HEK293 (cell line): Measurements from ENCODE around the gene LEMD1.
"Not testable (repeated sequence)": the region's sequence is repeated elsewhere in the genome, so short reads cannot be mapped to it uniquely, and the experiment has no call there.

Experiments
- CTCF ChIA-PET: fragments of 350-600 bp; formaldehyde crosslinking; extraction: SDS; loops from one replicate; lab custom pipeline; 2021; ENCODE audit warnings: antibody characterized with exemption; lab: Yijun Ruan, JAX
- POLR2A ChIA-PET: fragments of 300-600 bp; formaldehyde crosslinking; extraction: SDS; loops from one replicate; lab custom pipeline; 2020; ENCODE audit warnings: antibody characterized with exemption, inconsistent platforms; lab: Yijun Ruan, JAX
- H3K27ac ChIP-seq: fragments of 200-500 bp; sonication (Bioruptor generic); 2 replicates; pipeline ENCODE4 v1.5.1; 2014; ENCODE audit warnings: low read depth, low read length, control low read depth, inconsistent platforms; ENCODE audit errors: extremely low read depth
- H3K36me3 ChIP-seq, 2 experiments: fragments of 200-500 bp in 1 of 2; sonication (Bioruptor generic) in 1 of 2; 1 replicate in 1 of 2; 2 replicates in 1 of 2; pipeline ENCODE4 v1.5.1; 2014 to 2017; ENCODE audit warnings: inconsistent platforms in 2 of 2, low read length in 2 of 2; ENCODE audit not compliant: control insufficient read depth in 2 of 2, insufficient read depth in 1 of 2
- H3K4me1 ChIP-seq: fragments of 200-500 bp; sonication (Bioruptor generic); 2 replicates; pipeline ENCODE4 v1.5.1; 2014; ENCODE audit warnings: mild to moderate bottlenecking, low read length, inconsistent platforms; ENCODE audit not compliant: control insufficient read depth, insufficient read depth
- H3K4me3 ChIP-seq: 2 replicates; pipeline ENCODE4 v1.5.1; 2011; ENCODE audit warnings: low read depth, mild to moderate bottlenecking, control low read depth, low read length, moderate library complexity
- H3K9me3 ChIP-seq: fragments of 200-500 bp; sonication (Bioruptor generic); 2 replicates; pipeline ENCODE4 v1.5.1; 2014; ENCODE audit warnings: low read depth, low read length, inconsistent platforms; ENCODE audit not compliant: control insufficient read depth, insufficient read depth
- FEZF1 ChIP-seq: fragments of 450-650 bp; formaldehyde crosslinking; IDR thresholded peaks from 2 replicates; pipeline ENCODE4 v1.5.1; 2016; ENCODE audit warnings: missing biosample characterization, missing genetic modification characterization
- RBAK ChIP-seq: fragments of 450-650 bp; formaldehyde crosslinking; IDR thresholded peaks from 2 replicates; pipeline ENCODE4 v1.5.1; 2016; ENCODE audit warnings: missing biosample characterization, missing genetic modification characterization
- SCRT1 ChIP-seq: fragments of 450-650 bp; formaldehyde crosslinking; IDR thresholded peaks from 2 replicates; pipeline ENCODE4 v1.5.1; 2016; ENCODE audit warnings: missing biosample characterization, missing genetic modification characterization, borderline replicate concordance
- SCRT2 ChIP-seq: fragments of 450-650 bp; formaldehyde crosslinking; IDR thresholded peaks from 2 replicates; pipeline ENCODE4 v1.5.1; 2016; ENCODE audit warnings: missing biosample characterization, missing genetic modification characterization
- SP7 ChIP-seq: fragments of 450-650 bp; formaldehyde crosslinking; IDR thresholded peaks from 2 replicates; pipeline ENCODE4 v1.5.1; 2016; ENCODE audit warnings: missing biosample characterization, missing genetic modification characterization
- TCF7L2 ChIP-seq: IDR thresholded peaks from 2 replicates; pipeline ENCODE4 v1.6.1; 2011; ENCODE audit warnings: low read depth, mild to moderate bottlenecking, inconsistent platforms, low read length, moderate library complexity, borderline replicate concordance
- YY2 ChIP-seq: fragments of 450-650 bp; formaldehyde crosslinking; IDR thresholded peaks from 2 replicates; pipeline ENCODE4 v1.5.1; 2016; ENCODE audit warnings: missing biosample characterization, missing genetic modification characterization
- ZFHX2 ChIP-seq: fragments of 450-650 bp; formaldehyde crosslinking; conservative IDR thresholded peaks from 2 replicates; pipeline ENCODE4 v1.5.1; 2016; ENCODE audit warnings: missing biosample characterization, missing genetic modification characterization
- ZNF121 ChIP-seq: fragments of 450-650 bp; formaldehyde crosslinking; IDR thresholded peaks from 2 replicates; pipeline ENCODE4 v1.5.1; 2016; ENCODE audit warnings: missing biosample characterization, missing genetic modification characterization
- ZNF146 ChIP-seq: fragments of 450-650 bp; formaldehyde crosslinking; IDR thresholded peaks from 2 replicates; pipeline ENCODE4 v1.5.1; 2016; ENCODE audit warnings: missing biosample characterization, missing genetic modification characterization
- ZNF350 ChIP-seq: fragments of 450-650 bp; formaldehyde crosslinking; IDR thresholded peaks from 2 replicates; pipeline ENCODE4 v1.5.0; 2017; ENCODE audit warnings: missing biosample characterization, mild to moderate bottlenecking, missing genetic modification characterization
- ZNF426 ChIP-seq: fragments of 450-650 bp; formaldehyde crosslinking; IDR thresholded peaks from 2 replicates; pipeline ENCODE4 v1.5.1; 2017; ENCODE audit warnings: missing biosample characterization, missing genetic modification characterization, mild to moderate bottlenecking, inconsistent platforms, moderate library complexity
- ZNF555 ChIP-seq: fragments of 450-650 bp; formaldehyde crosslinking; conservative IDR thresholded peaks from 2 replicates; pipeline ENCODE4 v1.5.1; 2017; ENCODE audit warnings: missing biosample characterization, mild to moderate bottlenecking, missing genetic modification characterization, inconsistent platforms
- ZNF585B ChIP-seq: fragments of 450-650 bp; formaldehyde crosslinking; IDR thresholded peaks from 2 replicates; pipeline ENCODE4 v1.5.1; 2016; ENCODE audit warnings: missing biosample characterization, missing genetic modification characterization
- ZNF677 ChIP-seq: fragments of 450-650 bp; IDR thresholded peaks from 2 replicates; pipeline ENCODE4 v1.5.0; 2018; ENCODE audit warnings: missing biosample characterization, mild to moderate bottlenecking, missing genetic modification characterization, moderate library complexity
- ZSCAN23 ChIP-seq: fragments of 450-650 bp; formaldehyde crosslinking; IDR thresholded peaks from 2 replicates; pipeline ENCODE4 v1.5.1; 2016; ENCODE audit warnings: missing biosample characterization, missing genetic modification characterization
- ZSCAN30 ChIP-seq: fragments of 450-650 bp; IDR thresholded peaks from 2 replicates; pipeline ENCODE4 v1.5.1; 2018; ENCODE audit warnings: missing biosample characterization, mild to moderate bottlenecking, missing genetic modification characterization, moderate library complexity
- TF ChIP-seq, protein P1 (sequence below): fragments of 450-650 bp; formaldehyde crosslinking; IDR thresholded peaks from 2 replicates; pipeline ENCODE4 v1.5.1; 2016; ENCODE audit warnings: missing biosample characterization, missing genetic modification characterization
- TF ChIP-seq, protein P2 (sequence below): fragments of 450-650 bp; formaldehyde crosslinking; IDR thresholded peaks from 2 replicates; pipeline ENCODE4 v1.5.1; 2017; ENCODE audit warnings: missing biosample characterization, missing genetic modification characterization
- TF ChIP-seq, protein P3 (sequence below): fragments of 450-650 bp; formaldehyde crosslinking; IDR thresholded peaks from 2 replicates; pipeline ENCODE4 v1.5.1; 2017; ENCODE audit warnings: missing biosample characterization, missing genetic modification characterization
- TF ChIP-seq, protein P4 (sequence below): fragments of 450-650 bp; IDR thresholded peaks from 2 replicates; pipeline ENCODE4 v1.5.1; 2018; ENCODE audit warnings: missing biosample characterization, missing genetic modification characterization

The LEMD1 gene

DNA sequence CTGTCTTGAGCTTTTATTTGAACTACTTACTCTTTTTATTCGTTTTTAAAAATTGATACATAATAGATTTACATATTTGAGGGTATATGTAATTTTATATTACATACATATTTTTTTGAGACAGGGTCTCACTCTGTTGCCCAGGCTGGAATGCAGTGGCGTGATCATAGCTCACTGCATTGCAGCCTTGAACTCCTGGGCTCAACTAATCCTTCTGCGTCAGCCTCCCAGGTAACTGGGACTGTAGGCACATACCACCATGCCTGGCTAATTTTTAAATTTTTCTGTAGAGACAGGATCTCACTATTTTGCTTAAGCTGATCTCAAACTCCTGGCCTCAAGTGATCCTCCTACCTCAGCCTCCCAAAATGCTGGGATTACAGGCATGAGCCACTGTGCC lies 38.9 kb downstream of the LEMD1 start:
- H3K4me3 ChIP-seq, H3K27ac ChIP-seq, H3K9me3 ChIP-seq, H3K4me1 ChIP-seq, H3K36me3 ChIP-seq, POLR2A ChIA-PET: not testable (repeated sequence)
- 0 out of 2 replicates have a peak, but pooled peaks have one; percentile 31 for TF ChIP-seq ZNF121 (tag by site-specific recombination)
- CTCF ChIA-PET, result interaction anchor here (1.2 to 2.9 kb wide), 6 partner anchors 14 to 141 kb away, joined by 3 to 11 read pairs (median 8); no protein-coding TSS in a partner anchor

DNA sequence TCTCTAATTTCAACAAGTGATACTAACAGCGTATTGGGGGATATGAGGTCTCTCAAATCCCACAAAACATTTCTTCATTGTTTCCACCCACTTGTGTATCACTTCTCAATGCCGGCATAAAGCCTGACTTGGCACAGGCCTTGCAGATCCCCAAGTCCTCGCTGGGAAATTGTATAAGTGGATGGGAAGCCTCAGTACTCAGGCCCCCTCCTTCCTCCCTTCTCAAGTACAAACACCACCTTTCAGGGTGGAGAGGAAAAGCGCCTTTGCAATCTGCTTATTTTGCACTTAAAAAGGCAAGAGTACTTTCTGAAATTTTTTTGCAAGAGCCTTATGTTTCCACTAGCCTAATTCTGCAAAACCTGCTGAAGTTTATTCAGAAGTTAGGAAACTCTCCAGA lies 39.3 kb downstream of the LEMD1 start:
- no peaks in the 10 kb centered on the region for H3K4me1 ChIP-seq
- H3K9me3 ChIP-seq, result no peaks in the 10 kb centered on the region
- TF ChIP-seq ZNF555 (tag by site-specific recombination), result no peak
- ChIA-PET CTCF (interaction anchor here (0.6 to 2.9 kb wide), 9 partner anchors 14 to 142 kb away, joined by 3 to 11 read pairs (median 6); no protein-coding TSS in a partner anchor), POLR2A (no interaction called here)
- no peak overlapping the region for H3K4me3 ChIP-seq
- no peaks in the 10 kb centered on the region for H3K36me3 ChIP-seq
- no peak overlapping the region for H3K27ac ChIP-seq

DNA sequence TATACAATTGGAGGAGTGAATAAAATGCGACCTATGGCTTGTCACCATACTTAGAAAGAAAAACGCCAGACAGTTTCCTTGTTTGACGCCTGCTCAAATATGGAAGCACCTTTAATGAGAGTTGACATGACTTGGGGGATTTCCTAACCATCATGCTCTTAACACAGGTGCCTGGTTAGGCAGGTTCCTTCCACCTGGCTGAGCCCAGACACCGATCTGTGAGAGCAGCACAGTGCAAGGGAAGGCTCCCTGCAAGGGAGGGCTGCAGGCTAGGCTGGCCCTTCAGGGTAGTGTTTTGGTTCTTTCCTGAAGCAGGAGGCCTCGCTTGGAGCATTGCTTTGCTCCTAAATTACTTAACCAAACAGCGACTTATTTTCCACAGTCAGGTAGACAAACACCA lies 40.6 kb downstream of the LEMD1 start:
- H3K27ac ChIP-seq, result no peak overlapping the region
- H3K9me3 ChIP-seq, result no peaks in the 10 kb centered on the region
- H3K4me1 ChIP-seq, result peaks cover 4% of the 10 kb centered on the region
- TF ChIP-seq ZFHX2 (tag by site-specific recombination) (no peak), ZSCAN30 (no peak), ZNF350 (tag by site-specific recombination) (no peak), RBAK (tag by site-specific recombination) (no peak), FEZF1 (no peak)
- TF ChIP-seq, protein P1, sequence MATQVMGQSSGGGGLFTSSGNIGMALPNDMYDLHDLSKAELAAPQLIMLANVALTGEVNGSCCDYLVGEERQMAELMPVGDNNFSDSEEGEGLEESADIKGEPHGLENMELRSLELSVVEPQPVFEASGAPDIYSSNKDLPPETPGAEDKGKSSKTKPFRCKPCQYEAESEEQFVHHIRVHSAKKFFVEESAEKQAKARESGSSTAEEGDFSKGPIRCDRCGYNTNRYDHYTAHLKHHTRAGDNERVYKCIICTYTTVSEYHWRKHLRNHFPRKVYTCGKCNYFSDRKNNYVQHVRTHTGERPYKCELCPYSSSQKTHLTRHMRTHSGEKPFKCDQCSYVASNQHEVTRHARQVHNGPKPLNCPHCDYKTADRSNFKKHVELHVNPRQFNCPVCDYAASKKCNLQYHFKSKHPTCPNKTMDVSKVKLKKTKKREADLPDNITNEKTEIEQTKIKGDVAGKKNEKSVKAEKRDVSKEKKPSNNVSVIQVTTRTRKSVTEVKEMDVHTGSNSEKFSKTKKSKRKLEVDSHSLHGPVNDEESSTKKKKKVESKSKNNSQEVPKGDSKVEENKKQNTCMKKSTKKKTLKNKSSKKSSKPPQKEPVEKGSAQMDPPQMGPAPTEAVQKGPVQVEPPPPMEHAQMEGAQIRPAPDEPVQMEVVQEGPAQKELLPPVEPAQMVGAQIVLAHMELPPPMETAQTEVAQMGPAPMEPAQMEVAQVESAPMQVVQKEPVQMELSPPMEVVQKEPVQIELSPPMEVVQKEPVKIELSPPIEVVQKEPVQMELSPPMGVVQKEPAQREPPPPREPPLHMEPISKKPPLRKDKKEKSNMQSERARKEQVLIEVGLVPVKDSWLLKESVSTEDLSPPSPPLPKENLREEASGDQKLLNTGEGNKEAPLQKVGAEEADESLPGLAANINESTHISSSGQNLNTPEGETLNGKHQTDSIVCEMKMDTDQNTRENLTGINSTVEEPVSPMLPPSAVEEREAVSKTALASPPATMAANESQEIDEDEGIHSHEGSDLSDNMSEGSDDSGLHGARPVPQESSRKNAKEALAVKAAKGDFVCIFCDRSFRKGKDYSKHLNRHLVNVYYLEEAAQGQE (tag by site-specific recombination), result no peak
- no peaks in the 10 kb centered on the region for H3K36me3 ChIP-seq
- ChIA-PET POLR2A (no interaction called here), CTCF (interaction anchor here (0.8 to 1.9 kb wide), 7 partner anchors 15 to 663 kb away, joined by 3 to 13 read pairs (median 4); no protein-coding TSS in a partner anchor)
- no peak overlapping the region for H3K4me3 ChIP-seq

DNA sequence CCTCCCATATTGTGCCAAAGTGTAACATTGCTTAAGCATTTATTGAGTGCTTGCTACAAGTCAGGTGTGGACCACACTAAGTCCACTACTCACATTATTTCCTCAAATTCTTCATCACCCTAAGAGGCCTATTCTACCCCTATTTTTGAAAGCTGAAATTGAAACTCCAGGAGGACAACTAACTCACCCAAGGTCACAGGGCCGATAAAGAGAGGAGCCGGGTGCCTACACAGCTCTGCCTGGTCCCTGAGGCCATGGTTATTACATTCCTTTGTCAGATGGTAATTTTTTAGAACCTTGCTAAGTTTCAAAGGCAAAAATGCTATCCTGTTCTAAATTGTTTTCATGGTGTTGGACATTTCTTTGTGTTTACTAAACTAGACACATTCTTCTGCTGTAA lies 41.0 kb downstream of the LEMD1 start:
- Histone ChIP-seq H3K4me3 (no peak overlapping the region), H3K4me1 (peaks cover 8% of the 10 kb centered on the region), H3K36me3 (no peaks in the 10 kb centered on the region), H3K9me3 (no peaks in the 10 kb centered on the region), H3K27ac (no peak overlapping the region)
- POLR2A ChIA-PET, result no interaction called here
- CTCF ChIA-PET, result interaction anchor here (0.6 to 2.5 kb wide), 7 partner anchors 16 to 663 kb away, joined by 3 to 13 read pairs (median 8); no protein-coding TSS in a partner anchor
- TF ChIP-seq TCF7L2, result no peak
- TF ChIP-seq SP7 (tag by site-specific recombination), result no peak
- TF ChIP-seq, protein P2, sequence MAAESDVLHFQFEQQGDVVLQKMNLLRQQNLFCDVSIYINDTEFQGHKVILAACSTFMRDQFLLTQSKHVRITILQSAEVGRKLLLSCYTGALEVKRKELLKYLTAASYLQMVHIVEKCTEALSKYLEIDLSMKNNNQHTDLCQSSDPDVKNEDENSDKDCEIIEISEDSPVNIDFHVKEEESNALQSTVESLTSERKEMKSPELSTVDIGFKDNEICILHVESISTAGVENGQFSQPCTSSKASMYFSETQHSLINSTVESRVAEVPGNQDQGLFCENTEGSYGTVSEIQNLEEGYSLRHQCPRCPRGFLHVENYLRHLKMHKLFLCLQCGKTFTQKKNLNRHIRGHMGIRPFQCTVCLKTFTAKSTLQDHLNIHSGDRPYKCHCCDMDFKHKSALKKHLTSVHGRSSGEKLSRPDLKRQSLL (tag by site-specific recombination), result no peak
- TF ChIP-seq, protein P3, sequence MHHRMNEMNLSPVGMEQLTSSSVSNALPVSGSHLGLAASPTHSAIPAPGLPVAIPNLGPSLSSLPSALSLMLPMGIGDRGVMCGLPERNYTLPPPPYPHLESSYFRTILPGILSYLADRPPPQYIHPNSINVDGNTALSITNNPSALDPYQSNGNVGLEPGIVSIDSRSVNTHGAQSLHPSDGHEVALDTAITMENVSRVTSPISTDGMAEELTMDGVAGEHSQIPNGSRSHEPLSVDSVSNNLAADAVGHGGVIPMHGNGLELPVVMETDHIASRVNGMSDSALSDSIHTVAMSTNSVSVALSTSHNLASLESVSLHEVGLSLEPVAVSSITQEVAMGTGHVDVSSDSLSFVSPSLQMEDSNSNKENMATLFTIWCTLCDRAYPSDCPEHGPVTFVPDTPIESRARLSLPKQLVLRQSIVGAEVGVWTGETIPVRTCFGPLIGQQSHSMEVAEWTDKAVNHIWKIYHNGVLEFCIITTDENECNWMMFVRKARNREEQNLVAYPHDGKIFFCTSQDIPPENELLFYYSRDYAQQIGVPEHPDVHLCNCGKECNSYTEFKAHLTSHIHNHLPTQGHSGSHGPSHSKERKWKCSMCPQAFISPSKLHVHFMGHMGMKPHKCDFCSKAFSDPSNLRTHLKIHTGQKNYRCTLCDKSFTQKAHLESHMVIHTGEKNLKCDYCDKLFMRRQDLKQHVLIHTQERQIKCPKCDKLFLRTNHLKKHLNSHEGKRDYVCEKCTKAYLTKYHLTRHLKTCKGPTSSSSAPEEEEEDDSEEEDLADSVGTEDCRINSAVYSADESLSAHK, result no peak
- TF ChIP-seq ZNF585B (tag by site-specific recombination), result no peak
- TF ChIP-seq SCRT2 (tag by site-specific recombination), result no peak
- no peak for TF ChIP-seq YY2 (tag by site-specific recombination)
- no peak for TF ChIP-seq ZNF677 (tag by site-specific recombination)
- no peak for TF ChIP-seq ZNF146 (tag by site-specific recombination)
- TF ChIP-seq, protein P4, sequence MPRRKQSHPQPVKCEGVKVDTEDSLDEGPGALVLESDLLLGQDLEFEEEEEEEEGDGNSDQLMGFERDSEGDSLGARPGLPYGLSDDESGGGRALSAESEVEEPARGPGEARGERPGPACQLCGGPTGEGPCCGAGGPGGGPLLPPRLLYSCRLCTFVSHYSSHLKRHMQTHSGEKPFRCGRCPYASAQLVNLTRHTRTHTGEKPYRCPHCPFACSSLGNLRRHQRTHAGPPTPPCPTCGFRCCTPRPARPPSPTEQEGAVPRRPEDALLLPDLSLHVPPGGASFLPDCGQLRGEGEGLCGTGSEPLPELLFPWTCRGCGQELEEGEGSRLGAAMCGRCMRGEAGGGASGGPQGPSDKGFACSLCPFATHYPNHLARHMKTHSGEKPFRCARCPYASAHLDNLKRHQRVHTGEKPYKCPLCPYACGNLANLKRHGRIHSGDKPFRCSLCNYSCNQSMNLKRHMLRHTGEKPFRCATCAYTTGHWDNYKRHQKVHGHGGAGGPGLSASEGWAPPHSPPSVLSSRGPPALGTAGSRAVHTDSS, result no peak
- TF ChIP-seq SCRT1 (tag by site-specific recombination), result no peak
- TF ChIP-seq ZSCAN23 (tag by site-specific recombination), result no peak
- no peak for TF ChIP-seq ZNF426 (tag by site-specific recombination)
